ENCODE data around the gene COL13A1. TPM values are rescaled to one million over a fixed set of nuclear protein-coding genes. Genes with fewer than 3 reads are reported as not detected.
A peak's percentile ranks its signal among the peaks of the same experiment; 100 is the strongest.

COL13A1 gene
- total RNA-seq, 2 experiments from 2014 or later: not detected

- CTCF ChIA-PET: no interaction called here
- no peaks in the 10 kb centered on the region for H3K36me3 Mint-ChIP-seq
- DNase-seq: no peak
- POLR2A ChIA-PET: no interaction called here
- H3K4me1 Mint-ChIP-seq (ENCODE audit: low read depth): no peaks in the 10 kb centered on the region
- peaks cover 9% of the 10 kb centered on the region for H3K27me3 Mint-ChIP-seq
- no peaks in the 10 kb centered on the region for H3K9me3 Mint-ChIP-seq
- H3K27ac Mint-ChIP-seq: no peak overlapping the region
- intact Hi-C loops (cut with micrococcal nuclease): no loop called here
- H3K4me3 Mint-ChIP-seq: no peak overlapping the region
These were observed 155.1 kb downstream of the COL13A1 start for GRCh38 chr10:69956741-69957230.

GRCh38 chr10:69957241-69957885 is 155.7 kb downstream of the COL13A1 start:
- POLR2A ChIA-PET: no interaction called here
- CTCF ChIA-PET: interaction anchor here (0.6 to 3.0 kb wide), 20 partner anchors 8 to 412 kb away, joined by 3 to 14 read pairs (median 6); no protein-coding TSS in a partner anchor
- no peaks in the 10 kb centered on the region for H3K4me1 Mint-ChIP-seq (ENCODE audit: low read depth)
- no peaks in the 10 kb centered on the region for H3K9me3 Mint-ChIP-seq
- H3K4me3 Mint-ChIP-seq: no peak overlapping the region
- H3K36me3 Mint-ChIP-seq: no peaks in the 10 kb centered on the region
- no peak overlapping the region for H3K27ac Mint-ChIP-seq
- H3K27me3 Mint-ChIP-seq: peaks cover 9% of the 10 kb centered on the region
- intact Hi-C loops (cut with micrococcal nuclease): no loop called here
- no peak for DNase-seq

- intact Hi-C loops (cut with micrococcal nuclease): no loop called here
- no peaks in the 10 kb centered on the region for H3K36me3 Mint-ChIP-seq
- CTCF ChIA-PET: interaction anchor here (0.5 to 3.0 kb wide), 35 partner anchors 9 to 413 kb away, joined by 3 to 14 read pairs (median 4); no protein-coding TSS in a partner anchor
- peaks cover 9% of the 10 kb centered on the region for H3K27me3 Mint-ChIP-seq
- no peaks in the 10 kb centered on the region for H3K4me1 Mint-ChIP-seq (ENCODE audit: low read depth)
- no peaks in the 10 kb centered on the region for H3K9me3 Mint-ChIP-seq
- H3K4me3 Mint-ChIP-seq: no peak overlapping the region
- H3K27ac Mint-ChIP-seq: no peak overlapping the region
- peak; percentile 21 for DNase-seq
- POLR2A ChIA-PET: no interaction called here
These were observed 156.3 kb downstream of the COL13A1 start for GRCh38 chr10:69957886-69958555.

GRCh38 chr10:69958556-69958902 is 156.8 kb downstream of the COL13A1 start:
- intact Hi-C loops (cut with micrococcal nuclease): no loop called here
- H3K36me3 Mint-ChIP-seq: no peaks in the 10 kb centered on the region
- H3K27ac Mint-ChIP-seq: no peak overlapping the region
- POLR2A ChIA-PET: no interaction called here
- no peak overlapping the region for H3K4me3 Mint-ChIP-seq
- no peaks in the 10 kb centered on the region for H3K4me1 Mint-ChIP-seq (ENCODE audit: low read depth)
- peaks cover 13% of the 10 kb centered on the region for H3K27me3 Mint-ChIP-seq
- CTCF ChIA-PET: interaction anchor here (0.5 to 3.0 kb wide), 35 partner anchors 9 to 413 kb away, joined by 3 to 14 read pairs (median 4); no protein-coding TSS in a partner anchor
- no peak for DNase-seq
- H3K9me3 Mint-ChIP-seq: no peaks in the 10 kb centered on the region

- Mint-ChIP-seq H3K36me3 (no peaks in the 10 kb centered on the region), H3K4me1 (ENCODE audit: low read depth) (no peaks in the 10 kb centered on the region), H3K27me3 (peaks cover 15% of the 10 kb centered on the region), H3K9me3 (no peaks in the 10 kb centered on the region), H3K4me3 (no peak overlapping the region), H3K27ac (no peak overlapping the region)
- POLR2A ChIA-PET: no interaction called here
- CTCF ChIA-PET: interaction anchor here (0.7 to 3.0 kb wide), 12 partner anchors 9 to 387 kb away, joined by 3 to 14 read pairs (median 5); partner anchors contain the start of gene TYSND1
- DNase-seq: no peak
- intact Hi-C loops (cut with micrococcal nuclease): no loop called here
These were observed 158.2 kb downstream of the COL13A1 start for GRCh38 chr10:69959911-69960310.

GRCh38 chr10:69960606-69960987 is 158.9 kb downstream of the COL13A1 start:
- H3K4me1 Mint-ChIP-seq (ENCODE audit: low read depth): no peaks in the 10 kb centered on the region
- H3K27me3 Mint-ChIP-seq: peaks cover 13% of the 10 kb centered on the region
- H3K36me3 Mint-ChIP-seq: no peaks in the 10 kb centered on the region
- no peak for DNase-seq
- CTCF ChIA-PET: interaction anchor here (1.0 to 3.0 kb wide), 2 partner anchors 47 to 173 kb away, joined by 3 to 14 read pairs; no protein-coding TSS in a partner anchor
- intact Hi-C loops (cut with micrococcal nuclease): no loop called here
- H3K9me3 Mint-ChIP-seq: no peaks in the 10 kb centered on the region
- POLR2A ChIA-PET: no interaction called here
- H3K27ac Mint-ChIP-seq: no peak overlapping the region
- no peak overlapping the region for H3K4me3 Mint-ChIP-seq

GRCh38 chr10:69960988-69961880 is 159.5 kb downstream of the COL13A1 start:
- H3K27me3 Mint-ChIP-seq: peaks cover 11% of the 10 kb centered on the region
- ChIA-PET POLR2A (no interaction called here), CTCF (no interaction called here)
- no peaks in the 10 kb centered on the region for H3K4me1 Mint-ChIP-seq (ENCODE audit: low read depth)
- no peak for DNase-seq
- no peak overlapping the region for H3K4me3 Mint-ChIP-seq
- no peak overlapping the region for H3K27ac Mint-ChIP-seq
- intact Hi-C loops (cut with micrococcal nuclease): no loop called here
- H3K36me3 Mint-ChIP-seq: no peaks in the 10 kb centered on the region
- no peaks in the 10 kb centered on the region for H3K9me3 Mint-ChIP-seq

- H3K27me3 Mint-ChIP-seq: peaks cover 11% of the 10 kb centered on the region
- no peak for DNase-seq
- H3K4me3 Mint-ChIP-seq: no peak overlapping the region
- no peaks in the 10 kb centered on the region for H3K9me3 Mint-ChIP-seq
- H3K4me1 Mint-ChIP-seq (ENCODE audit: low read depth): no peaks in the 10 kb centered on the region
- intact Hi-C loops (cut with micrococcal nuclease): no loop called here
- H3K27ac Mint-ChIP-seq: no peak overlapping the region
- no peaks in the 10 kb centered on the region for H3K36me3 Mint-ChIP-seq
- ChIA-PET POLR2A (no interaction called here), CTCF (interaction anchor here (0.5 kb wide), 1 partner anchor 13 kb away, joined by 3 read pairs; no protein-coding TSS in a partner anchor)
These were observed 160.4 kb downstream of the COL13A1 start for GRCh38 chr10:69961881-69962745.

GRCh38 chr10:69962746-69963135 is 161.0 kb downstream of the COL13A1 start:
- Mint-ChIP-seq H3K27me3 (peaks cover 11% of the 10 kb centered on the region), H3K4me1 (ENCODE audit: low read depth) (no peaks in the 10 kb centered on the region), H3K9me3 (no peaks in the 10 kb centered on the region), H3K27ac (no peak overlapping the region), H3K36me3 (no peaks in the 10 kb centered on the region), H3K4me3 (no peak overlapping the region)
- POLR2A ChIA-PET: no interaction called here
- CTCF ChIA-PET: no interaction called here
- DNase-seq: no peak
- intact Hi-C loops (cut with micrococcal nuclease): no loop called here

GRCh38 chr10:69963178-69963834 is 161.6 kb downstream of the COL13A1 start:
- no peak for DNase-seq
- no peak overlapping the region for H3K4me3 Mint-ChIP-seq
- peaks cover 11% of the 10 kb centered on the region for H3K27me3 Mint-ChIP-seq
- ChIA-PET CTCF (no interaction called here), POLR2A (no interaction called here)
- intact Hi-C loops (cut with micrococcal nuclease): no loop called here
- H3K27ac Mint-ChIP-seq: no peak overlapping the region
- H3K9me3 Mint-ChIP-seq: no peaks in the 10 kb centered on the region
- no peaks in the 10 kb centered on the region for H3K36me3 Mint-ChIP-seq
- H3K4me1 Mint-ChIP-seq (ENCODE audit: low read depth): no peaks in the 10 kb centered on the region

All from activated CD4-positive, alpha-beta memory T cell treated with anti-CD3 and anti-CD28 coated beads for 36 hours (primary cell).